Stimulated activated CD4-positive, alpha-beta T cell treated with anti-CD3 and anti-CD28 coated beads, TNF-alpha, amount 100 ng/mL, for 24 hours (primary cell): ENCODE data around the gene PDE4B.

Source experiments
- DNase-seq, 3 experiments: peaks; one replicate each; pipeline ENCODE4 v3.0.0-alpha.2; 2020; ENCODE audit warnings: low read depth in 3 of 3

PDE4B gene

DNA sequence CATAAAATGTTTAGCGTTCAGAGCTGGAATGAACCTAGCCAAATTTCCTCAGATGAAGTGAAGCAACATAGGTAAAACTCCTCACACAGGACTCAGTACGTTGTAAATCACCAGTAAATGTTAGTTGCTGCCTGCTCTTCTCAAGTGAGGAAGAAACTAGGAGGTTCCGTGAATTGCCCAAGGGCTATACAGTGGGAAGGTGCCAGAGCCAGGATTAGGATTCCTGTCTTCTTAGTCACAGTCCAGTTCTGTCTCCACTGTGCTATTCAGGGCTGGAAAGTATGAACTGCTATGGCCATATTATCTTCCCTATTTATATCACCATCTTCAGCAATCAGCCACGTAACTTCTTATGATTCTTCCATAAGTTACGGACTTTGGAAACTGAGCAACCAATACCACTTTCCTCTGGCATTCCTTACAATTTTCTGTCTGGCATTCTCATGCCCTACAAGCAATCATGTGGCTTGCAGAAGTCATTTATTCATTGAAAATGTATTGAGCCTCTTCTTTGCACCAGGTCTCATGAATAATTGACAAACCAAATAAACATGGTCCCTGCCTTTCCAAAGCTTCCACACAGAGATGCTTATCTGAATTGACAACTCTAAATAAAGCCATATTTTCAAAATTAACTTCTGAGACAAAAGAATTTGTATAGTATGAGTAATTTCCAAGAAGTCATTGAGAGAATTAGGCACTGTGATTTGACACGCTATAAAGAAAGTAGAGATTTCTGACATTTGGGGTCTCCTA is 469.7 kb downstream of the PDE4B start:
- DNase-seq: no peak

DNA sequence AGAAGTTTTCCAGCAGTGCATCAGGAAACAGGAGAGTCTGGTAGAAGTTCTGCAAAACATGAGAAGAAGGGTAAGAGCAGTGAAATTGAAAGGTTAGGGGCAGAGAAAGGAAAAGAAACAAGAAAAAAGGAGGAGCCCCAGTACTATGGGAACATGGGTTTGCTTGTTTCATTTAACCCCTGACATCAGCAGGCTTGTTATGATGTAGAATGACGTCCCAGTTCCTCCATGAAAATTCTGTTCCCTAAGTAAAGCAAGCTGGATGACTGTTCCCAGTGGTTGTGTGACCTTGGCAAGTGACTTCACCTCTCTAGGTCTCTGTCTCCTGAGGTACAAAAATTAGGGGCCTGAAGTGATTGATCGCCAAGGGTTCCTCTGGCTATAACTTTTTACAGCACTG is 472.6 kb downstream of the PDE4B start:
- DNase-seq: no peak

DNA sequence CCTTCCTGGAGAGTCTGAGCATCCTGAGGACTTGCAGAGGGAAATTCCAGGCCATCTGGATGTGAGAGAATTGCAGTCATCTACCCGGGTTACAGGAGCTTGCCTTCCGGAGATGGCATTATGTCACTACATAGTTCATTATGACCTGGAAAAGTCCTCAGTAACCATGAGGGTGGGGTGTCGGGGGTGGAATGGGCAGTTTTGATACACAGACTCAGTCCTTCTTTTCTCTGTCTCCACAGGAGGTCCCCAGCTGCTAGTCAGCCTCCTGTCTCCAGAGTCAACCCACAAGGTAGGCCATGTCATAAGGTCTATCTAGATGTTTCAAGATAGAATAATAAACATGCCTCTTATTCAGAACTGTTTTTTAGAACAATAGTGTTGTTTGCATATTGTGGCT is 473.1 kb downstream of the PDE4B start:
- DNase-seq: no peak

DNA sequence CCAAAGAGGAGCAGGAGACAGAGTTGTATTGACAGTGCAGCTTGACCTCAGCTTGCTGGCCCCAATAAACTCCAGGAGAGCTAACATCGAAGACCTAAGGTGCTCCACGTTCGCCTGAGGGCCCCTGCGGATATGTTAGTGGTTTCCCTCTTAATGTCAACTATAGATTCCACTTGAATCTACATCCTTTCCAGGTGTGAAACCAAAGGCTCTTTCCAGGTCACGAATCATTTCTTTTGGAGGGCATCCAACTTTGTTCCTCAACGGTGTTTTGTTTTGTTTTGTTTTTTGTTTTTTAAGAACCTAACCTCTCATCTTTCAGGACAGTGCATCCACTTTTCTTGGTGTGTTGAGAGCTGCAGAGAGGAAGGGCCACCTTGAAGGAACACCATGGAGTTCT is 473.7 kb downstream of the PDE4B start:
- no peak for DNase-seq

DNA sequence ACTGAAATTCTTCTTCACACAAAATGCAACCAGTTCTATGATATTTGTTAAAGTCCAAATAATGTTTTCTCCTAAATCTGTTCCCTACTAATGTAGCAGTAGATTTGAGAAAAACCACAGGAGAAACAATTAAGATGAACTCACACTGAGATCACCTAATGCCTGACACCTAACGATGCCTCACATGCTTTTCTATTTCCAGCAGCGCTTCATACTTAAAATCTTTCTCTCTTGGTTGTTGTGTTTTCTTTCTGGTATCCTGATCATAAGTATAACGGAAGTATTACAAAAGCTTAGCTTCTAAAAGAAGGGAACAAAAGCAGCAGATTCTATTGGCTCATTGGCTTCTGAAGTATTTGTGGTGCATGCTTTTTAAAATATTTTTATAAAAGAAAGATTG is 474.1 kb downstream of the PDE4B start:
- no peak for DNase-seq

DNA sequence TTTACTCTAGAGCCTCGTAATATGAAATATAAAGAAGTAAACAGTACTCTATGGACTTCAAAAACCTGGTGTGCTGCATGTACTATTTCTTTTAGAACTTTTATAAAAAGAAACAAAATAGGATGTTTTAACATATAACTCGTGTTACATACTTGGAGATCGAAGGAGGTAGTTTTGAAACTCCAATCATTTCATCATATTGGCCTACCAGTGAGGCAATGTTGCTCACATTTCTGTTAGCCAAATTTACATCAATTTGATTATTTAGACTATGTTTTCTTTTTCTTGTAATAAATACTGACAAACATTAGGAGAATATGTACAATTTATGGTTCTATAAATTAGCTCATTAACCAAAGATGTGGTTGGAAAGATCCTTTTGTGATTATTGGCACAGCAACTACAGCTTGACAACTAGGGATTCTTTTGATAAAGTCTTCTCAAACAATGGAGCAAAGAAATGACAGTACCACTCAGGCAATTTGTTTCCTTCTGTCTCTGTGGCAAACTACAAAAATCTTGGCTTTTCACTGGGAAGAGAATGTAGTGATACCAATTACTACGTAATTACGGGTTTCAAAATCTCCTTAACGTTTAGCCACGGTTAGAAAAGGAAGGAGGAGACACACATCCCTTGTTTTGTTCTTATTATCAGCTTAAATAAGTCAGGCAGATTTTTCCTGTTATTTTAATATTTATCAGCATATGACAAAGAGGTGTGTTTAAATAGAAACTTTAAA is 474.7 kb downstream of the PDE4B start:
- no peak for DNase-seq

DNA sequence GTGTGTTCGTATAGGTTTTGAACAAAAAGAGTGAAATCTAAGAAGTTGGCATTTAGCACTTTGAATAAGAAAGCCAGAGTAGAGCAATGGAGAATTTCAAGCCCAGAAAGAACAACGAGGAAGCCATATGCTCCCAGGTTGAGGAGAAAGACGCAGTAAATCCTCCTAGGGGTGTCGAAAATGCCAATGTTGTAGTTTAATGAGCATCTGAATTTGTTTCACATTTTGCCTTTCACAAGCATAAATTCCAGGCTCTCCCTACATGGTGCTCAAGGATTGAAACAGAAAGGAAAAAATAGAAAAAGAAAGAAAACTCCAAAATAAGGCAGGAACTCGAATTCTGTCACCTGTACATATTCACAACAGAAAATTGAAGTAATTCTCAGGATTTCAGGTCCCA is 476.5 kb downstream of the PDE4B start:
- DNase-seq: no peak

DNA sequence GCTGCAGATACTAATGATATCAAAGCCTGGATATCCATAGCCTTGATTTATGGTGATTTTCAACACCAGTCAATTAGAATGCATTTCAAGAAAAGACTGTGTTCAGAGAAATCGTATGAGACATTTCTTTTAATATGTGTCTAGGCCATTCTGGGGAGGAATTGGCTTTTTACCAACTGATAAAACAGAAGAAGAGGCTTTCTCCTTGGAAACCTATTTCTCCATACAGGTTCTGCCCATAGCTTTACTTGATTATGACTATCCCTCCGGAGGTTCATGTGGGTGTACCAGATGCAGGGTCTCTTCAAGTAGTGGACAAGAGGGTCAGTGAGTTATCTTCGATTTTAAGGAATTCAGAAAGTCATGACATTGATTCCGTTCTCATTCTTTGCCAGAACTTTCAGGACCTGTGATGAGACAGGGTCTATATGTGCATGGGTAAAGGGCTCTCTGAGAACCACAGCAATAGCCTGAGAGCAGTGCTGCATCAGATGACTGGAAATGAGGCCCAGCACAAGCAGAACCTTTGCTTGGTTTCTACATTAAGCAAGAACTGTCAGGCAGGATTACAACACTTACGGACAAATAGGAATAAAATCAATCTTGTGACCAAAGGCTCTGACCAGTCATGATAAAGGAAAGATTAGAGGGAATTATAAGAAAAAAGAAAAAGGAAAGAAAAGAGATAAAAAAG is 477.6 kb downstream of the PDE4B start:
- DNase-seq: no peak

DNA sequence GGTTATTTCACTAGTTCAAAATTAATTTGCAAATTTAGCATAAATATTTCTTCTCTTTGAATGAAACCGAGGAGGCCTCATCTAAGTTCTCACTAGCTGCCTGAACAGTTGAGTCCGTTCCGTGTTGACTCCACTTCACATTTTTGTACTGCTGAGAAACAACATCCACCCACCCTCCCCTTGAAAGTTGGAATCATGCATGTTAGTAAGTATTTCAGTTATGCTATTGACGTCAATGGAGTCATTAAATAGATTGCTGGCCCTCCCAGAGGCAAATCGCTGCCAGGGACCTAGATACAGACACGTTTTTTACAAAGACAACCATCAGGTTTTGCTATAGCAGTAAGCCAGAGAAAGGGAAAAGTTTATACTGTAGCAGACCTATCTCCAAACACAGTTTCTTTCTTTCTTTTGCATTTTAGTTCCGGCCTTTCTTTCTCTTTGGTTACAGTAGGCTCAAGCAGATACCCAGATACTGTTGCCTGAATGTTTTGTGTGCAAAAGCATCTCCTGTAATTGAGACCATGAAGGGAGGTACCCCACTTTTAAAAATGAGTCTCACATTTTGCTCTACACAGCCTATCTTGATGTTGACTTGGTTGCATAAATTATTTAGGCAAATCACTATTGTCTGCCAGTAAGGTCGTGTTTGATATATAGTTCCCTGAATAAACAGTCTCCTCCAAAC is 478.7 kb downstream of the PDE4B start:
- DNase-seq: peak in 1 of 3 experiments; percentile 43

DNA sequence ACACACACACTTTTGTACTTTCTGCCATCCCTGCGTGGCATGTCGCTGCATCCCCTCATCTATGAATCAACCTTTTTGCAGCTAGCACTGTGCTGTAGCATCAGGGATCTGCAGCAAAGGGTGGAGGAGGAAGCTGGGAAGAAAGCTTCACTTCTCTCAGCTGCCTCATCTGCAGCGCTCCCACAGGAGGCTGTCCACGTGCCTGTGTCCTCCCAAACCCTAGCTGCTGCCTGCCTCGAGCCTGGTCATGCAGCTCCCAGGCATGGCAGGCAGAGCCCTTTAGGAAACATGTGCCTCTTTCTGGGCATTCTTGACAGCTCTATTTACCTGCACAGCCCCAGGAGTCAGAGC is 479.2 kb downstream of the PDE4B start:
- DNase-seq: no peak

DNA sequence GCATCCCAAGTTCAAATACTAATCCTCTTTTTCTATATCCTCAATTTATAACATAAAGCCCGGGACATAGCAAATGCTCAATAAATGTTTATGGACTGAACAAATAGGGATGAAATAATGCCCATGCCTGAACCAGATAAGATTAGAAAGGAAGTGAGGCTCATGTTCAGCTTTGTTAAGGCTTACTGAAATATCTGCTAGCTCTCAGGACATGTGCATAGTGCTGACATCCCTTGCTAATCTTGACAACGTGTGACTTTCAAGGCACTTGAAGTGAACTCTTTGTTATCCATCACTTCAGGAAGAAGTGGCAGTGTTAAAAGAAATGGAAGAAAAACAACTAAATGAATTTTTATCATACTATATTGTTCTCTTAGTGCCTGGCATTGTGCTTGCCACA is 481.0 kb downstream of the PDE4B start:
- DNase-seq: no peak

DNA sequence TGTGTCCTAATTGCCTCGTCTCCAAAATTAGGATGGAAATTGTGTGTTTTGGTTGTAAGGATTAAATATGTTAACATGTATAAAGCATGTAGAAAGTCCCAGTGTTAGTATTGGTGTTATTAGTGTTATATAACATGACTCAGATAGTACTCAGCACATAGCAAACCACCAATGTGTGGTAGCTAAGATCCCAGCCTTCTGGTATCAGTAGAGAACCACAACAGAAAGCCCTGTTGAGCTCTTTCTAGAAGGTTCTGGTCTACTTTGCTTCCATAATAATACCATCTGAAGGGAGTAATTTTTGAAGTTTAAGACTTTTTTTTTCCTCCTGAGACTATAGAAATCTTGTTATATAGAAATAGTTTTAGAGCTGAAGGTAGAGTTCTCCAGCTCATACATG is 481.9 kb downstream of the PDE4B start:
- DNase-seq: no peak

DNA sequence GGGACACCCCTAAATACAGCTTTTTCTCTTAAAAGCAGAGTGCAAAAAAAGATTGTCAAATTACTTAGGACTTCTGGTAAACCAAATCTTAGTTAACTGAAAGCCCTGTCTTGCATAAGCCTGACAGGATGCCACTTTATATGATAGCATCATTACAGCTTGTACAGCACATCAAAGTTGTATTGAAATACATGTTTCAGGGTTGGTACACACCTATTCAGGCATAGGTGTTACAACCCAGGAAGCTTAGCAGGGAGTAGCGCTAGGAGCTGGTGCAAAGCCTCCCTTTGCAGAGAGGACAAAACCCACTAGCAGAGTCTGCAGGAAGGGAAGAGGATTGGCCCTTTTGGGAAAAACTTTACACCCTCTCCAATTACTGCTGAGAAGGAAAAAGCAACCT is 482.4 kb downstream of the PDE4B start:
- no peak for DNase-seq

DNA sequence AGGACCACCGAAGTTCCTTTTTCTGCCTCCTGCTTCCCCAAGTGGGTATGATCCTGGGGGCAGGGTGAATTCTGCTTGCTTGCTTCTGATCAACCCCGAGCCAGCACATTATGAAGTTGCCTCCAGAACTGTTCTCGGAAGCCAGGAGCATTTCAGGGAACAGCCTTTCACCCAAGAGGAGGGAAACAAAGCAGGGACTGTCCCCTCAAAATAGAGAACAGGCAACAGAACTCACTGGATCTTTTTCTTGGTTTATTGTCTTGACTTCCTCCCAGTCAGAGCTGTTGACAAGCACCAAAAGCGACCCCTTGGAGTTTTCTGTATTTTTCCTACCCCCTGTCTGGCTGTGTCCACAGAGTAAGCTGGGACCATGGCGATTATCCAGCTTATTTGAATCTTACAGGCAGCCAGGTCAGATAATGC is 482.9 kb downstream of the PDE4B start:
- no peak for DNase-seq

DNA sequence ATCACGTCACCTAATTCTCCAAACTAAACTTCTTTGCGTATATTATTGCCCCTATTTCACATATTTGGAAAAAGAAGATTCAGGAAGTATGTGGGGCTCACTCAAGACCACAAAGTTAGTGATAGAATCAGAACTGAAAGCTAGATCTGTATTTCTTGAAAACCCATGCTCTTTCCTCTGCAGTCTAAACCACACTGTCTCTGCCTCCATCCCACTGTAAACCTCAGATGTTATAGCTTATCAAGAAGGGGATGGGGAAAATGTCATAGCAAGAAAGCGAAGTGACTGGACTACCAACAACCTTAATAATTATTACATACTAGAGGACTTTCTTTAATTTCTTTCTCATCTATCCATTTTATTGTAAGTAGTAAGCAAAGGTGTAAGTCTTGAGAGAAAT is 483.5 kb downstream of the PDE4B start:
- DNase-seq: no peak

DNA sequence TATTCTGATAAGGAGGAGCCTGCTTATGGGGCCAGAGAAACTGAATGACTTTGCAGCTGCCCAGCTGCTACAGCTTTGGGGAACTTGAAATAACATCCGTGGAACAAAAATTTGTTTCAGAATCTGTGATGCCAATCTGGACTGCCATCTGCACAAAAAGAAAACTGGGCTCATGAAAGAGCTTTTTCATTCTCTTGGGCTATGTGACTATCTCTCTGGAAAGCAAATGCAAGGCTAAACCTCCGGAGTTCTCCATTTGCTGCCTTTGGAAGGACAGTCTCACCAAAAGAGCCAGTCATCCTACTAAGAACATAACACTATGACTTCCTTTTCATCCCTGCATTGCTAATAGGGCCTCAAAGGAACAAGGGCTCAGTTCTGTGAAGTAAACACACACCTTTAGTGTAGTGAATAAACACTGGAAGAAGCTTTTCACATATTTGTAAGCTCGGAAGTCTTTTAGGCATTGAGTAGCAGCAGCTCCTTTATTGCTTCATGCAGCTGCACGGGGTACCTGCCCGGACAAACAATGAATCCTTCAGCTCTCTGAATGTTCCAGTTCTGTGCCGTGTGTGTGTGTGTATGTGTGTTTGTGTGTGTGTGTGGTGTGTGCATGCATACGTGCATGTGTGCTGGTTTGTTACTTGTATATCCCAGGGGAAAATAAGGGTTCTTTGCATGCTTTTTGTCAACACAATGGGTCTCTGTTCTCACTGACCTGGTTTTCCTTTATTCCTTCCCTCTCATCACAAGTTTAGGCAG is 485.7 kb downstream of the PDE4B start:
- no peak for DNase-seq

DNA sequence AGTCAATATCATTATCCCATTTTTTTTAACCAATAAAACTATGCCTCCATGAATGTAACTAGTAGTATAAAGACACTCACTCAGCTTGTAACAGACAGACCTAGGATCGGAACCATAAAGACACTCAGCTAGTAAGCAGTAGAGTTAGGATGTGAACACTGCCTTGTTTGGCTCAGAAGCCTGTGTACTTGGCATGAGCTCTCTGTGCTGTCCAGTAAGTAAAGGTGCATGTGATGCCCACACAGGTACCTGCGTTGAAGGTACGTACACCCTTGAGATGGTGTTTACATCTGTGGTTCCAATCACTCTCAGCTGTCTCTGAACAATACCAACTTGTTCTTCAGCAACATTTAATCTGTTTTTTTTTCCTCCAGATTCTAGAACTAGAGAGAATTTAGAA is 489.1 kb downstream of the PDE4B start:
- DNase-seq: no peak

DNA sequence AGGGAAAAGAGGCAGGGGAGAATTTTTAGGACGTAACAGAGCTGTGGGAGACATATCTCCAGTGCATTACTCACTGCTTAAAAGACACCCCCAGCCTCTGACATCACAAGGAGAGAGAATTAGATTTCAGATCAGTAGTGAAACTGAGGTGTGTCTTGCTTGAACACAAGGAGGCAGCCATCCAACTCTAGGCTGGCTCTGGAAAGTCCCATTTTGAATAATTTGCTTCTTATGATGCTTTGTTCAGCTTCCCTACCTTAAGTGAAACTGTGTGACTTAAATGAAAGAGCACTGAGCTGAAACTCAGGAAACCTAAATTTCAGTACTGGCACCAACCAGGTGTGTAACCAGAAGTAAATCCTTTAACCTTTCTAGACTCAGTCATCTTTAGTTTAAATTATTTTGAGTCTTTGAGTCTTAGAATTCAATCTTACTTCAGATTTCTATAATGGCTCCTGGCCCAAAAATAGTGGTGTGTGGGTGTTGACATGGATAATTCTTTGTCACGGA is 489.7 kb downstream of the PDE4B start:
- peak; percentile 46 to 73 (median 56) for DNase-seq

DNA sequence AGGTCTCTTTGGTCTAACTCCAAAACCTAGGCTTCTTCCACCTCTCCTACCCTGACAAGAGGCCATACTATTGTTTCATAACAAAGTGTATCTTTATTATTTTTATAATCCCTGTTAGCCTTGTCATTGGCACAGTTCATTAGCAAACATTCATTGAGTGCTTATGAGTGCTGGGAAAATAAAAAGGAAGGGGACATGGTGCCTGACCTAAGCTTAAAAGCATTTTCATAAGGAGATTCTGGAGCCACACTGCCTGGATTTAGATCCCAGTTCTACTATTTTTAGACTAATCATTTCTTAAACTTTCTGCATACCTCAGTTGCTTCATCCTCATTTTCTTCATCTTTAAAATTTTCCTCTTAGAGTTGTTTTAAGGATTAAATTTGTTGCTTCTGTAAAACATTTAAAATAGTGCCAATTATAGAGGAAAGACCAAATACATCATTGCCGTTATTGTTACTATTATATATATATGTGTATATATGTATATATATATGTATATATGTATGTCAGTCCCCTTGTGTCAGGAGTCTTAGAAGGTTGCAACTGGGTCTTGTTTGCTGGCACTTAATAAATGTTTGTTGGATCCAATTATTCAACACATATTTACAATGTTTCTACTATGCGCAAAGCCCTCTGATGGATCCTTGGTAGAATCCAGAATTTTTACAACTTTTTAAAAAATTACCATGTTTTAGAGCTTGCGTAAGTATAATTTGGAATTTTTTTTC is 490.4 kb downstream of the PDE4B start:
- DNase-seq: no peak

DNA sequence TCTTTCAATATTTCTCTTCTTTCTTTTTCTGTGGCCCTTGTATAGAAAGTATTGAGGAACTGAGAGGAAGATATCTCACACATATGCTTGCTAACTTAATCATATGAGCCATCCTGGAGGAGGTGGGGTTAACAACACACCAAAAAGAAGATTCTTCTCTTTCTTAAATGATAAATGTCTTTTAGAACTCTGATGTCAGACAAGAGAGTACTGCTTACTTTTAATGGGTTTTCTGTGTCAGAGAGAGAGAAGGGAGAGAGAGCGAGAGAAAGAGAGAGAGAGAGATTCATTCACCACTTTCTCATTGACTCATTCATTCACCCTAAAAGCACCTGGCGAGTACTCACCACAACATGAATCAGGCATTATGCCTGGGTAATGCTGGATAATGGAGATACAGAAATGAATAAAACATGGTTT is 490.9 kb downstream of the PDE4B start:
- DNase-seq: no peak

DNA sequence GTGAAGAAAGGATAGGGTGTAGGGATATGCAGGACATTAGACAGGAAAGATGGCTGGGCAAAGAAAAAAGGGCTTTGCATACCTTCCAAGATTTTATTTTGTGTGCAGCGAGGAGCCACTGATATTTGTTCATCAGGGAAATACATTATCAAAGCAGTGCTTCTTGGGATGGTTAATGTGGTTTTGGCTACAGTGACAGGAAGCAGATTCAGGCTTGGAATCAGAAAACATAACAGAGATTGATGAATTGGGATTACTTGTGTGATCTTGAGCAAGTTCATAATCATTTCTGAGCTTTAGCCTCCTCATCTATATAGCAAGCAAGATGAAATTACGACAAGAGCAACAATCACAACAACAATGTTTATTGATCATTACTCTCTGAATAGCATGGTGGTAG is 492.1 kb downstream of the PDE4B start:
- no peak for DNase-seq
